NT2/D1 (cell line): ENCODE results near the gene RAB5IF.

ENCODE experiments used
- SUZ12 ChIP-seq: IDR thresholded peaks from 2 replicates; pipeline ENCODE4 v1.6.1; 2011; ENCODE audit not compliant: insufficient read length, insufficient read depth; ENCODE audit errors: extremely low read depth
- YY1 ChIP-seq: IDR thresholded peaks from 2 replicates; pipeline ENCODE4 v1.6.1; 2011; ENCODE audit not compliant: insufficient read length, insufficient read depth
- ZNF274 ChIP-seq: IDR thresholded peaks from 2 replicates; pipeline ENCODE4 v1.6.1; 2011; ENCODE audit warnings: mild to moderate bottlenecking, low read depth, low read length

- no peak for TF ChIP-seq YY1
- no peak for TF ChIP-seq ZNF274
- no peak for TF ChIP-seq SUZ12
Observed at GRCh38 chr20:36591854-36592641, 13.5 kb upstream of the RAB5IF start.
